Tibial nerve (tissue), 3 donors: ENCODE results near the gene SYT5.

Experiments used
- CTCF ChIP-seq, 5 experiments: fragments of 200-600 bp in 3 of 5; fragments of 450-650 bp in 2 of 5; sonication (generic) in 3 of 5; IDR thresholded peaks; one replicate each; pipeline ENCODE4 v1.5.1; 2016 to 2019; ENCODE audit warnings: antibody characterized with exemption in 5 of 5, mild to moderate bottlenecking in 3 of 5, moderate library complexity in 2 of 5
- POLR2A ChIP-seq, 2 donors: fragments of 450-650 bp; IDR thresholded peaks; one replicate each; pipeline ENCODE4 v1.6.1; 2017; ENCODE audit warnings: antibody characterized with exemption in 2 of 2, mild to moderate bottlenecking in 2 of 2, moderate library complexity in 2 of 2

GRCh38 chr19:55213547-55213946, 33.5 kb upstream of the SYT5 start:
- TF ChIP-seq CTCF (IDR thresholded peaks at IDR 0.05) (no peak), POLR2A (IDR thresholded peaks at IDR 0.05) (no peak)
